NCI-H187 treated with DMSO at 0.1 percent for 48 hours (cell line): ENCODE measurements around the gene SYNRG.
A peak's percentile ranks its signal among the peaks of the same experiment; 100 is the strongest.

Experiments
- DNase-seq: peaks from one replicate; lab custom pipeline; 2025; lab: John Stamatoyannopoulos, UW

The SYNRG gene

DNA sequence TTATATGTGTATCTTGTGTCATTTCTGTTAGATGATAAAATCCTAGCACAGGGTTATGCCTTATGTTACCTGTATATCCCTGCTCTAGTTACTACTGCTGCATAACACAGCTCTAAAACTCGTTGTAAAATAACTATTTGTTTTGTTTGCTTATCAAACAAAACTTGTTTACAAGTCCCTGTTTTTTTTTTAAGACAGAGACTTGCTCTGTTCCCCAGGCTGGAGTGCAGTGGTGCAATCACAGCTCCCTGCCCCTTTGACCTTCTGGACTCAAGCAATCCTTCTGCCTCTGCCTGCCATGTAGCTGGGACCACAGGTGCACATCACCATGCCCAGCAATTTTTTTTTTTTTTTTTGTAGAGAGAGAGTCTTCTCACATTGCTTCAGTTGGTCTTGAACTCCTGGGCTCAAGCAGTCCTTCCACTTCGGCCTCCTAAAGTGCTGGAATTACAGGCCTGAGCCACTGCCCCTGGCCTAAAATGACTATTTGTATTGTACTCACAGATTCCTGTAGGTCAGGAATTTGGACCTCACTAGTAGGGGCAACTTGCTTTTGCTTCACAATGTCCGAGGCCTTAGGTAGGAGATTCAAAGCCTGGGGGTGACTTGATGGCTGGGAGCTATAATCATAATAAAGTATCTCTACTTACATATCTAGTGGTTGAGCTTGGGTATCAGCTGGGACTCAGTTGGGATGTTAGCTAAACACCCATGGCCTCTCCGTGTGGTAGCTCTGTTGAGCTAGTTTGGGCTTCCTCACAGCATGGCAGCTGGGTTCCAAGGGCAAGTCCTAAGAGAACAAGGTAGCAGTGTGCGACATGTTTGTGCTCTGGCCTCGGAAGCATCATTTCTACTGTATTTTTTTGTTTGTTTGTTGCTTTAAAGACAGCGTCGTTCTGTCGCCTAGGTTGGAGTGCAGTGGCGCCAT, 106.9 kb downstream of the SYNRG start:
- no peak for DNase-seq

DNA sequence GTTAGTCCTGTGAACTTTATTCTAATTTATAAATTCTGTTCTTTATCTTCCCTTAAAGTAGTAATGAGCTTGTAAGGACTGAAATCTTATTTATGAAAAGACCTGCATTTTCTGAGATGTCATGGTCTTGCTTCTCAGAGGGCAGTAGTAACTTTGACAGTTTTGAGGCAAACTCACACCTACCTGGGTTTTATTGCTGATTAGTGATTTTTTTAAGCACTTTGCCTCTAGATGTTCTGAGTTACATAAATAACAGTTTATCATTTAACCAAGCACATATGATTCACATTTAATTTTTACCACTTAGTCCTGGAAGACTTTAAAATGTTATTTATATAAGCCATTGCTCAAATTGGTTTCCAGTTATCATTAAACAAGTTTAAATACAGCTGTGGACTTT, 108.8 kb downstream of the SYNRG start:
- DNase-seq = no peak

DNA sequence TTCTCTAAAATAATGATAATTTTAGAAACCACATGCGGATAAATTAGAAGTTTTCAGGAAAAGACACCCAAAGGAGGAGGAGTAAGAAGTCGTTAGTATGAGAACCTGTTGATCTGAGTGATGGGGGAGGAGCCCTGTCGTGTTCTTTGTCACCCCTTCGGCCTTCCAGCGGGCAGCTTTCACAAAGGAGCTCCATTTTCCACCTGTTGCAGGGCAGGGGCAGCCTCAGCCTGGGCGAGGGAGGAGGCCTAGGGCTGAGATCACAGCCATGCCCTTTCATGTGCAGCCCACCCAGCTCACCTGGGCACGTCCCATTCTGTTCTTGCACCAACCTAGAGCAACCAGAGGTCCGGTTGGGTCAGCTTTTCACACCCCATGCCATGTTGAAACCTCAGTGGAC, 114.2 kb downstream of the SYNRG start:
- DNase-seq = no peak

DNA sequence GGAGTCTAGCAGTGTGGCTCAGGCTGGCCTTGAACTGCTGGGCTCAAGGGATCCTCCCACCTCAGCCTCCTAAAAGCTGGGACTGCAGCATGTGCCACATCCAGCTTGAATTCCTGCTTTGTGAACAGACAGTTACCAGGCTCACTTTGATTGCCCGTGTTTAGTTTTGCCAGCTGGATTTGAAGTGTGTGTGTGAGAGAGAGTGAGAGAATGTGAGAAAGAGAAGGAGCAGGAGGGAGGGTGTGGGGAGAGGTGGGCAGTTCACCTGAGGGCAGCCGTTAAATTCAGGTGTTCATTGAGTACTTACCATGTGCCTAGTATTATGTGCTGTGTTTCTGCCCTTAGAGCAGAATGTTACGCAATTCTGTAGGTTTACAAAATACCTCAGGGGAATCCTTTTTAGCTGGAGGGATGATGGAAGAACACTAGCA, 114.8 kb downstream of the SYNRG start:
- no peak for DNase-seq

DNA sequence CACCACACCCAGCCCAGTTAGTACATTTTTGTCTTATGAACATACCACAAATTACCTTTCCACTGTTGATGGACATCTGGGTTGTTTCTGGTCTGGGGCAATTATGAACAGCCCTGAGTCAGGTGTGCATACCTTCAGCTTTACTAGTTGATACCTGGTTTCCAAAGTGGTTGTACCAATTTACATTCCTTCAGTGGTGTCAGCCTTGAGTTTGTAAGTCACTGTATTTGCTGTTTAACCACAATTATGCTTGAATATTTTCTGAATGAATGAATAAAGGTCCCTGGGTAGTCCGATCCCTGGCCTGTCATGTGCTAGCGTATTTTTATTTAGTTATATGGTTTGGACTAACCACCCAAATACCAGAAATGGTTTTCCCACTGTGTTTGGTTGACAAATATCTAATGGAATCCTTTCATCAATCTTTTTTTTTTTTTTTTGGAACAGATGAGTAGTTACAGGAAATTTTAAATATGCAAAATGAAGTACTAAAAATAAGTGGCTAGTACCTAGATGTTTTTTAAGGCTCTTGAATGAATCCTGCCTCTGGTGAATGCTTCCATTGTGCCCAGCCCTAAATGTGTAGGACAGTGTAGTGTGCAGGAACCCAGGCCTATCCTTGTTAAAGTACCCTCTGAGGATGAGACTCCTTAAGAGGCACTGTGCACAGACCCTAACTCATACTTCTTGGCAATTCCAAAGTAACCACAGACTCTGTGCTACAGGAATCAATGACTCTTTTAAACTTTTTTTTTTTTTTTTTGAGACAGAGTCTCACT, 115.8 kb downstream of the SYNRG start:
- no peak for DNase-seq

DNA sequence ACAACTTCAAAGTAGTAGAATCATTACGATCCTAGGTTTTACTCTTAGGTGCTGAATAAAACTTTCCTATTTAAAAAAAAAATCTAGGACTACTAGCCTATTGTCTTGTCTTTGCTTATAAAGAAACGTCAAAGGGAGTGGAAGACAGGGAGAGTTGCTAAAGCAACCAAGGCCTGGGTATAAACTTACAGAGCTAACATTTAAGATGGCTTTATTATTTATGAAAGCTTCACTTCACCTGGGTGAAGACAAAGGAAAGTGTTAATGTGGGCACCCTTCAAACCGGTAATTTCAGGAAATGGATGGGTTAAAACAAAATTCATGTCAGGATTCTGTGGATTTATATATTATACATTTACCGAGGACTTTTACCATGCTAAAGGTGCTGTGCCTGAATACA, 117.1 kb downstream of the SYNRG start:
- DNase-seq = no peak

DNA sequence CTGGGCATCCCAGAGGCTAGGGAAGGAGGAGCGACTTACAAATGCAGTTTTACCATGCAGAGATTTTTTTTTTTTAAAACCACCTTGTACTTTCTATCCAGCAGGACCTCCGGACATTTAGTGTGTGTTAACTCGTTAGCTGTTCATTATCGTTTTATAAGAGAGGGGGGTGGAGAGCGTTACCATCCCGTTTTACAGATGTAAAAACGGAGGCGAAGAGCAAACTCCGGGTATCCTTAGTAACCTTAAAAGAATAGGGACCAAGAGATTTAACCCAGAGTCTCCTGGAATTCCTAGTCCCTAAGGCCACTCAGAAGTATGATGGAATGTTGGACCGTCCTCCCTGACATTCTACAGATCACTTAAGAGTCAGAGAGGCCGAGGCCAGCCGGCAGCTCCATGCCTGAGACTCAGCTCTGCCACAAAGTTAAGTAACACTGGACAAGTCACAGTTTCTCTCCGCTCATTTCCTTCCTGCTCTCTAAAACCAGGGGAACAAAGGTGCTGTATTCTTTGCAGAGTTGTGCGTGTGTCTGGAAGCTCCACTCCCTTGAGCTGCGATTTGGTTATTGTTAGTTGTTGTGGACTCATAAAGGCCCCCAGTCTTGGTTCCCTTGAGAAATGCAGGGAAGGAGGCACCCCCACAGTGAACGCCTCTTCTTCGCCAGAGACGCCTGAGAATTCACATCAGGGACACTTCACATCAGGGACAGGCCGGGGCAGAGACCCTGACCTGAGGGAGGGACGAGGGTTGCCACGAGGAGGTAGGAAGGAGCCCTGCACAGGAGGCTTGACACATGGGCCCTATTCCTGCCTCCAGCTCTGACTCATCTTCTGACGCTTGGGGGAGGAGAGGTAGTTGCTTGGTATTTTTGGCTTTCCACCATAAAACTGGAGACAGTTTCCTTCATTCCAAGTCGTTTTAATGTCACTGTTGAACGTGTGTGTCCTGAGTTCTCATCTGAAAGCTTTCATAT, 118.3 kb downstream of the SYNRG start:
- DNase-seq = no peak

DNA sequence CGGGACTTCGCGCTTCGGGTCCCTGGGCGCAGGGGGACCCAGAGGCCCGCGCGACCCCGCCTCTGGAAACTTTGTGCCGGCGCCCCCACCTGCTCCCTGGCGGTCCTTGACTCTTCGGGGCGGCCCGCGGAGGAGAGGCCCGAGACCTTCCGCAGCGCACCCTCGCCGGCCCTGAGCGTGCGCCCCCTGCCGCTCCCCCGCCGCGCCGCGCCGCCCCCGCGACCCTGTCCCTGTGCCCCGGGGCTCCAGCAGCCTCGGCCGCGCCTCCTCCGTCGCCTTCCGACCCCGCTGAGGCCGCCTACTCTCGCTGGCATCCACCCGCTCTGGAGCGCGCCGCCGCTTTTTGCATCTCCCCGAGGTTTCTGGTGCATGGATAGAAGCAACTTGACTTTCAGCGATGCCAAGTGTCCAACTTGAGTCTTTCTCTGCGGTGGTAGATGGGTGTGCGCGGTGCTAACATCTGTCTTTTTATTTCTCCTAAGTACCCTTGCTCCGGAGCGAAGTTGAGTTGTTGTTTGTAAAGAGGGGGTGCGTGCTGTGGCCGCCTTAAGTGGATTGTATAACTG, 119.1 kb downstream of the SYNRG start:
- DNase-seq = no peak

DNA sequence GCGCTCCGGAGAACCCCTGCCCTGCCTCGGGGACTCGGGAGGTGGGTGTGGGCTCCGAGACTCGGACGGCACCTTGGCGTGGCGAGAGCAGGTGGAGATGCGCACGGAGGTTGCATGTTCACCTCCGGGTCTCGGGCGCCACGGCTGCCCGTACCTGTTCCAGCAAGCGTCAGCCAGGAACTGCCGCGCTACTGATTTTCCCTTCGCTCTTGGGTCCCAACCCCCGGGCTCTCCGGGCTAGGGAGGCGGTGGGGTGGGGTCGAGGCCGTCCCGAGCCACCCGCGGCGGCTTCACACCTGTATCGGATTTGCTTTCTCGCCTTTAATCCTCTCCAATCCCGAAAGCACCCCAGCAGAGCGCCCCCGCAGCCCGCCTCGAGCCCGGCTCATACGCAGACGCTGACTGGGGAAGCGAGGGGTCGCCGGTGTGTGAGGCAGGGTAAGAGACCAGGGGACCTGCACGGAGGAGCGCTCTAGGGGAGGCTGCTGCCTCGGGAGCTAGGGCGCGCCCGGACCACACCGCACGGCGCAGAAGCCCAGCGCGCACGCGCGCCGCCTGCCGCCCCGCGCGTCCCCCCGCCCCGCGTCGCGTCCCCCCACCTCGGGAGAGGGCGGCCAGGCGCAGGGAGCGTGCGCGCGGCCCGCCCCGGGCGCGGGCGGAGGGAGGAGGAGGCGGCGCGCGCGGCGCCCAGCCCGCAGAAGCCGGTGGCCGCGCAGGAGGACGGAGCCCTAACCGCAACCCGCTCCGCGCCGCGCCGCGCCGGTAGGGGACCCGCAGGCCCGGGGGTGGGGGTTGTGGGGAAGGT, 119.8 kb downstream of the SYNRG start, which contains the start of gene DUSP14:
Gene DUSP14, plus strand, starts transcription at position 695 of the 805 bp plus-strand sequence. CDS start 22,382 bp downstream, outside the sequence.
- peak; percentile 16 for DNase-seq

DNA sequence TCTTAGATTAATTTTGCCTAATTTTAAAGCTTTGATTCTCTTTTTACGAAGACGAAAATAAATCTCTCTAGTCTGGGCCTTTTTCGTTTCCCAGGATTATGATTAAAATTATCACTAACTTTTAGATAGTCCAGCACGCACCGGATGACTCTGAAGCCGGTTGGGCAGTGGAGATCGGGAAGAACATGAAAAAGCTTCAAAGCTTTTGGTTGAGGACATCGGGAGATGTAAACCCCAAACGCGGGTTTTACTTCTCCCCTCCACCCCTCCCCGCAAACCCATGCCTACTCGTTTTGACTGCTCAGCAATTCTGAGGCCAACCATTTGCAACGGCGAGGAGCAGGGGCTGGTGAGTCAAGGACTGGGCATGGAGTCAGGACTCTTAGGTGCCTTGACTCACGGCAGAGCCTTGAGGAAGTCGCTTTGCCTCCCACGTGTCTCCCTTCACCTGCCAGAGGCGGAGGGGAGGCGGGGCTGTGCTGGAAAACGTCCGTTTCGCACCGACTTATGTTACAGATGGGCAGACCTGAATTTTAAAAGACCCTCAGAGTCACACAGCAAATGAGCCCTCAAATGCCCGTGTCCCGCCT, 120.5 kb downstream of the SYNRG start:
- peak; percentile 22 for DNase-seq

DNA sequence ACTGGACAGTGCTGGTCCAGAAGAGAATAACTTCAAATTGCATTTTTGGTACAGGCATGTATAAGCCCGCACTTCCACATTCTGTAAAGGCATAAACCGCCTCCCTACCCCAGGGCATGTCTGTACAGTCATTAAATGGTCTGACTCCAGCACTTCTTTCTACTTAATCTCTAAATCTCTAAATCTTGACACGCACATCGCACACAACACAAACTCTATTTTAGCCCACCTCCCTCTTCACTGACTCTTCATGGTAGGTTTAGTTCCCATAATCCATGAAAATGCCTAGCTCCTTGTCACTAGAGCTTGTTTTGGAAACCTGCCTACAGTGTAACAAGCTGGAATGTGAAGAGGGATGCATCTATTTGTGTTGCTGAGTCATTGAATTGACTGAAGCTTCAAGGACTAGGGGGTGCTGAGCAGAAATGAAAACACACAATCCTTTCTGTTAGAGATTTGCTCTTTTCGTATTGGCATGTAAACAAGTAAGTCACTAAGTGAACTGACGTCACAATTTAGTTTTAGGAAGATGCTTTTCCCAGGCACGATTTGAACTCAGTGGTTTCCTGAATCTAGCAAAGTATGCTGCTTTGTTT, 121.1 kb downstream of the SYNRG start:
- no peak for DNase-seq

DNA sequence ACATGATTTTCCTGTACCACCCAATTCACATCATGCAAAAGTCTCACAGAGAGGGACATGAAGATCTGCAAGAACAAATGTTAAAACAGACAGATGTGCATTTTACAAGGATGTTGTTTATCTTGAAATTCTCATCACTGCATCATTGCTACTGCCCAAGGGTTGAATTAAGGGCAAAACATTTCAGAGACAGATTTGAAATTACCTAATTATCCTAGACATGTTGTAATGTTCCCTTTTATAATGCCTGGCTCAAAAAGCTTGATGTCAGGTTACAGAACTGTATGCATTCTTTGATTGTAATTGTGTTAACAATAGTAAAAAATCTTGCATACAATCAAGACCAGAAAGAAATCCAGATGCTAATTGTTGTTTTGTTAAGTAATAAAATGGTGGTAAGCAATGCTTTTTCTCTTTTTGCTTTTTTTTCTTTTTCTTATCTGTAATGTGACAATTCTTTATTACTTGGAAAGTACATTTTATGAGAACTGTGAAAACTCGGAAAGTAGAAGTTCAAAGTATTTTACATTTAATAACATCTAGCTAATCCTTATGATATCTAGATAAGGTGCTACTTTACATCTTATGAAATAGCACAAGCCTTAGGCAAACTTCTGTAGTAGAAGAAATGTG, 123.2 kb downstream of the SYNRG start:
- DNase-seq = no peak

DNA sequence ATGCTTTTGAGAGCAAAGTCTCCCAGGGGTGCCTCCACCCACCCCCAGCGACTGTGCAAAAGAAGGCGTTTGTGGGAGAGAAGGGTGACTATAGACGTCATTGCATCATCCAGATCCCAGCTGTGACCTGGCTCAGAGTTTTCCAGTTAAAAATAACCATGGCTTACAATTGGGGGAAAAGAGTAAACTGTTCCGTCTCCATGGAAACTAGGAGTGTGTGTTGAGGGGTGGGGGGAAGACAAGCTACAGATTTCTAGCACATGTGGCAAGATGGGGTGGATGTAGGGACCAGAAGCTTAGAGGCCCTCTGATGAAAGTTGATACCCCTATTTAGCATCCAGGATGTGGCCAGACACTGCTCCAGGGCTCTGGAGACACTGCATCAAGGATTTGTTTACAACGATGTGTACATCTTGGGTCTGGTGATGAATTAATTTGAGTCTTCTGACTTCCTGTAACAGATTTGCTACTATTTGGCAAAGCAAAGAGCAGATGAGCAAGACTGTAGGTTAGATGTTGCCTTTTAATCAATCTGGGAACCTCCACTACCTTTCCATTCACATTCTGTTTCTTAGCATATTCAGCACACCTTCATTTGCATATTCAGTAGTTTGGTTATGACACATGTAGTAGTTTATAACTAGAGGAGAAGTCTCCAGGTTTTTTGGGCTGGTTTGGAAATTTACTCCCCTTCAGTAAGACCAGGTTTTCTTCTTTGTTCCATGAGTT, 125.7 kb downstream of the SYNRG start:
- no peak for DNase-seq

DNA sequence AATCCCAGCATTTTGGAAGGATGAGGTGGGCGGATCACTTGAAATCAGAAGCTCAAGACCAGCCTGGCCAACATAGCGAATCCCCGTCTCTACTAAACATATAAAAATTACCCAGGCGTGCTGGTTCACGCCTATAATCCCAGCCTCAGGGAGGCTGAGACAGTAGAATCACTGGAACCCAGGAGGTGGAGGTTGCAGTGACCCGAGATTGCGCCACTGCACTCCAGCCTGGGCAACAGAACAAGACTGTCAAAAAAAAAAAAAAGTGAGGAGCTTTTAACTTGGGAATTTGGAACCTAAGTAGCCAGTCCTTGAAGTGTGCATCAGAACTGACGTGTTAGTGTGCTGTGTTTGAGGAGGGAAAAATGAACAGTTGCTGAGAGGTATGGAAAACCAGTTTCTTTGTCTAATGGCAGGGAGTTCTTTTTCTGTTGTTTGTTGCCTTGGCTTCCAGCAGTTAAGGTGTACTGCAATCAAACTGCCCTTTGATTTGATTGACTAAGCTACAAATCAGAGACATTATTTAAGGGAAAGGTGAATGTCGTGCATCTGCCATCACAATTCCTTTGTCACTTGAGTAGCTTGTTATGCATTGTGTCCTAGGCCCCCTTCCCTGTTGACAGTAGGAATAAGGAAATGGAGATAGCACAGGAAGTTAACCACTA, 128.1 kb downstream of the SYNRG start:
- DNase-seq = no peak

DNA sequence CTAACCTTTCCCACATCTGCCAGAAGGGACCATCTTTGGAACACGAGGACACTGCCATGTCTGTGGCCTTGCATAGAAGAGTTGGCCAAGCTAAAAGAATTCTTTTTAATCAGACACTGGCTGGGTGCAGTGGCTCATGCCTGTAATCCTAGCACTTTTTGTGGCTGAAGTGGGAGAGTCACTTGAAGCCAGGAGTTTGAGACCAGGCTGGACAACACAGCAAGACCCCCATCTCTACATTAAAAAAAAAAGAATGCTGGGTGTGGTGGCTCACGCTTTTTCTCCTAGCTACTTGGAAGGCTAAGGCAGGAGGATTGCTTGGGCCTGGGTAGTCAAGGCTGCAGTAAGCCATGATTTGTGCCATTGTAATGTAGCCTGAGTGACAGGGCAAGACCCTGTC, 128.8 kb downstream of the SYNRG start:
- no peak for DNase-seq

DNA sequence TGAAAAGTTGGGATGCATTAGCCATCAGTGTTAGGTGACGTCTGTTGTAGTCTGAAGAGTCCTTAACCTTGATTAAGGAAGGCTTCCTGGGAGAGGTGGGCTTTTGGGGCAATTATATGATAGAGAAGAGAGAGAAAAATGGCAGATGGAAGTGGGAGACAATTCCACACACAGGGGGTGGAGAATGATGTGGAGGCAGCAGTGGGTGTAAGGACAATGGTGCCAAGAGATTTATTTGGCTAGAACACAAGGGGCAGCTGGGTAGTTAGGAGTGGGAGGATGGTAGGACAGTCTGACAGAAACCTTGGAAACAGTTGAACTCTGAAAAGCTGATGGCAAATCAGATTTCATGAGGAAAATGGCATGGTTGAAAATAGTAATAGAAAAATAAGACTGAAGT, 130.2 kb downstream of the SYNRG start:
- DNase-seq = no peak

DNA sequence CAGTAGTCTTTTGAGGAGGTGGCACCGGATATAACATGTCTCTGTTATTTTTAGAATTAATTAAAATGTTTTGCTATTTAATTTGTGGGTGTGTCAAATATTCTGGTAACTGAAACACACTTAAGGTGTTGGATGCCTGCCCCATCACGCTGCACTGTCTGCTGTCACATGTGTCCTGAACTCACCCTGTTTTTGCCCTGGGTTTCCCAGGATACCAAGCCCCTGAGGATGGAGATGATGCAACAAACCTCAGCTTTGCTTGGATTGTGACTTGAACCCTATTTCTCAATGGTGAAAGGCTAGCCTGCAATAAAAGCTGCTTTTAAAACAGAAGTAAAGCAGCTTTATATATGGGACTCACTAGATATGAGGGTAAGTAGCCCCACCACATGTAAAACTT, 131.0 kb downstream of the SYNRG start:
- DNase-seq = no peak
